ENCODE results near the gene PRDM13.
"Not testable (repeated sequence)": the region's sequence is repeated elsewhere in the genome, so short reads cannot be mapped to it uniquely, and the experiment has no call there.

The PRDM13 gene

GRCh38 chr6:99606656-99607415, at the start of gene PRDM13:
Gene PRDM13 (plus strand): TSS chr6:99606833. CDS start chr6:99607035, 202 bp downstream.
- no peak for DNase-seq (ENCODE audit: low read depth)

- no peak for DNase-seq (ENCODE audit: low read depth)
These were observed 47.6 kb upstream of the PRDM13 start for GRCh38 chr6:99559057-99559456.

- no peak for DNase-seq (ENCODE audit: low read depth)
These were observed 46.0 kb upstream of the PRDM13 start for GRCh38 chr6:99560668-99561067.

DNA sequence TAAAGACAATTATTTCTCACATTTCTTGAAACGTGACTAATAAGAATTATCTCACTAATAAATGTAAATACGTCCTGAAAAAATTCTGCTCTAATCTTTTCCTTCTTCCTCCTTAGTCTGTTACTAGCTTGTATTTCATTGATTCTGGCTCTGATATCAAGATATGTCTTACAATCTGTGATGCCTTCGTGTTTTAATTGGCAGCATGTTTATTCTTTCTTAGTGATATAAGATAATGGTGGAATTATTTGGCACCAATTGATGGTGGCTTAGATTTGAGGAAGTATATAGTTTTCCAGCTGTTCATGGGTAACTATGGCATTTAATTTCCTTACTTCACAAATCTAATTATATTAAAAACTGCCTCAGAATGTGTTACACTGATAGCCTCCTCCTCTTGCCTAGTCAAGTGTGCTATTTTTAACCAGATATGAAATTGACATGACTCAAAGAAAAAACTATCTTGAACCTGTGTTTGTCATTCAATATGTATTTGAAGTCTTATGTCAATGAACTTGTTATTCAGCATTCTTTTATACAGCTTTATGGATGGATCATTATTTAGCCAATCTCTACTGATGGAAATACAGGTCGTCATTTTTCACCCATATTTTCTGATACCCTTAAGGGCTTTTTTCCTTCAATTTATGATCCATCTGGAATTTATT, 43.4 kb upstream of the PRDM13 start:
- DNase-seq (ENCODE audit: low read depth): no peak

GRCh38 chr6:99568103-99568933, 38.3 kb upstream of the PRDM13 start, which contains the start of gene CCNC:
Gene CCNC (minus strand): TSS chr6:99568660. CDS start chr6:99568527, 133 bp downstream.
- DNase-seq (ENCODE audit: low read depth): peak; percentile 83

DNA sequence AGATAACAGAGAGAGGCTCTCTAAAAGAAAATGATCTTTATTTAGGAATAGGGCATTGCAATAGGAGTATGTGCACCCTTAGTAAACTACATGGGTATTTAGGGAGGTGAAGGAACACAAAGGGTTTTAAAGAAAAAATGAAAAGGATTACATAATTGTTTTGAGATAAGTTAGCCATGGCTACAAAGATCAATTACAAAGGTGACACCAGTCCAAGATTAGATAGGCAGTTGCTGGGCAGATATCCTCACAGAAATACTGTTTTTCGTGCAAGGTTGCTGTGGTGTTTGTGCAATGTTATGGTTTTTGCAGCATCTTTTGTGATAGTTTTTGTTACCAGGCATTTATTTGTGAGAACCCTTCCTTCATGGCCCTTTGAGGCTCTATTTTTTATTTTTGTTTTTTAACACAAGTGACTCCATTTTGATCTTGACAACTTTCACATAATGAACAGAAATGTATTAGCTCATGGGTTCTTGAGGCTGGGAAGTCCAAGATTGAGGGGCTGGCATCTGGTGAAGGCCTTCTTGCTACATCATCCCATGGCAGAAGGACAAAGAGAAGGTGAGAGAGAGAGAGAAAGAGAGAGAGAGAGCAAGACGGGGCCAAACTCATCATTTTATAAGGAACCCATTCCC, 32.5 kb upstream of the PRDM13 start:
- DNase-seq (ENCODE audit: low read depth): no peak

DNA sequence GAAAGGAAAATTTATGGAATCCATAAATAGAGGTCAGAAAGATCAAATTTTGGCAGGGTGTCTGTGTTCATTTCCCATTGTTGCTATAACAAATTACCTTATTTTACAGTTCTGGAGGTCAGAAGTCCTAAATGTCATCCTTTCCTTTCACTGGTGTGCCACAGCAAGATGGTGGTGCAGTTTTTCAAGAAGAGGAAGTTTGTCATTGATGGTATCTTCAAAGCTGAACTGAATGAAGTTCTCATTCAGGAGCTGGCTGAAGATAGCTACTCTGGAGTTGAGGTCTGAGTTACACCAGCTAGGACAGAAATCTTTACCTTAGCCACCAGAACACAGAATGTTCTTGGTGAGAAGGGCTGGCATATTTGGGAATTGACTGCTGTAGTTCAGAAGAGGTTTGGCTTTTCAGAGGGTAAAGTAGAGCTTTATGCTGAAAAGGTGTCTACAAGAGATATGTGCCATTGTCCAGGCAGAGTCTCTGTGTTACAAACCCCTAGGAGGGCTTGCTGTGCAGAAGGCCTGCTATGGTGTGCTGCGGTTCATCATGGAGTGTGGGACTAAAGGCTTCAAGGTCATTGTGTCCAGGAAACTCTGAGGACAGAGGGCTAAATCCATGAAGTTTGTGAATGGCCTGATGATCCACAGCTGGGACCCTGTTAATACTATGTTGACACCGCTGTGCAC, 30.9 kb upstream of the PRDM13 start:
- no peak for DNase-seq (ENCODE audit: low read depth)

- DNase-seq (ENCODE audit: low read depth): no peak
These were observed 26.9 kb upstream of the PRDM13 start for GRCh38 chr6:99579781-99580180.

DNA sequence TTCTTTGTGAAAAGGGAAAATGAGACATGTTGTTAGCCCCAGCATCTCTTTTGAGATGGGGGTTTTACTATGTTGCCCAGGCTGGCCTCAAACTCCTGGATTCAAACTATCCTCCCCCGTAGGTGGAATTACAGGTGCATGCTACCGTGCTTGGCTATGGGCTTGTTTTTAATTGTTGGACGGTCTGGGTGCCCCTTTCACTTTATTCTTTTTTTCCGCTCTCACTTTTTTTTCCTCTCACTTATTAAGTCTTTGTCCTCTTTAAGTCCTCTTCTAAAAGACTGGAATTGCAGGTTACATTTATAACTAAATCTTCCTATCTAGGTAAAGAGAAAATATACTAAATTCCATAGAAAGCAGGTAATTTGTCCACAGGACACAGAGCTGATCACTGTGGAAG, 18.8 kb upstream of the PRDM13 start:
- DNase-seq (ENCODE audit: low read depth): no peak

- no peak for DNase-seq (ENCODE audit: low read depth)
These were observed 17.9 kb upstream of the PRDM13 start for GRCh38 chr6:99588618-99589289.

- no peak for DNase-seq (ENCODE audit: low read depth)
These were observed 17.4 kb upstream of the PRDM13 start for GRCh38 chr6:99589290-99589672.

GRCh38 chr6:99589907-99590493, 16.6 kb upstream of the PRDM13 start:
- DNase-seq (ENCODE audit: low read depth): no peak

GRCh38 chr6:99590728-99591672, 15.6 kb upstream of the PRDM13 start:
- DNase-seq (ENCODE audit: low read depth): no peak

- no peak for DNase-seq (ENCODE audit: low read depth)
These were observed 14.8 kb upstream of the PRDM13 start for GRCh38 chr6:99591673-99592364.

DNA sequence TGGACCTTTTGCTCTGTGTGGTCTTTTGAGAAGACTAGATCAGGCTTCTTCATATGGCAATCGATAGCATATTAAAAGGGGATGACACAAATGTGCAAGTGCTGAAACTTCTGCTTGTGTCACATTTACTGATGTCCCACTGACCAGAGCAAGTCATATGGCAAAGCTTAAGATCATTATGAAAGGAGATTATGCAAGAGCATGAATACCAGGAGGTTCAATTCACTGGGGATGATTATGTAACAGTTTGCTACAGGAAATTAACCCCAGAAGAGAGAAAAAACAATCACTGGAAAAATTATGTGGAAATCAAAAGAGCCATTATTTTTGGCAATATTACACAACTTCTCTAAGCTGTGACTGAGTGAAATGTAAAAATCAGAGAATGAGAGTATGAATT, 13.7 kb upstream of the PRDM13 start:
- no peak for DNase-seq (ENCODE audit: low read depth)

GRCh38 chr6:99594696-99595095, 11.9 kb upstream of the PRDM13 start:
- not testable (repeated sequence) for DNase-seq (ENCODE audit: low read depth)

- no peak for DNase-seq (ENCODE audit: low read depth)
These were observed 3.9 kb upstream of the PRDM13 start for GRCh38 chr6:99602520-99603420.
